GM20431 (cell line): ENCODE measurements around the gene APOO.

Experiments used
- in situ Hi-C: fragments of 300-500 bp; cut with MseI, MboI; formaldehyde crosslinking; loops from one replicate; pipeline ENCODE4 v1.15.0; 2020; ENCODE audit warnings: low sequenced_read_pairs; ENCODE audit not compliant: unreplicated experiment

The APOO gene

DNA sequence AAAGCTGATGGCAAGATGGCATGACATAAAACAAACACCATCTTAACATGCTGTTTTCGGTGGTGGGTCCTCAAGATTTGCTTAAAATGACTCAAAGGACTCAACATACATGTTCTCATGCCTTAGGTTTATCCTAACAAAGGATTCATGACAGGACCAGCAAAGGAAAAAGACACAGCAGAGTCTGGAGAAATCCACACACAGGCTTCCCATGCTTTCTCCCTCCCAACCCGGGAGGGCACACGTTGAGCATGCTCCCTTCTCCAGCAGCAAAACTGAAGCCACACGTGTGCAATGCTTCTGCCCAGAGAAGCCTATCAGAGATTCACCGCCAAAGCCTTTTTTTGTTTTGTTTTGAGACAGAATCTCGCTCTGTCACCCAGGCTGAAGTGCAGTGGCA lies 84.9 kb downstream of the APOO start:
- in situ Hi-C loops = no loop called here

DNA sequence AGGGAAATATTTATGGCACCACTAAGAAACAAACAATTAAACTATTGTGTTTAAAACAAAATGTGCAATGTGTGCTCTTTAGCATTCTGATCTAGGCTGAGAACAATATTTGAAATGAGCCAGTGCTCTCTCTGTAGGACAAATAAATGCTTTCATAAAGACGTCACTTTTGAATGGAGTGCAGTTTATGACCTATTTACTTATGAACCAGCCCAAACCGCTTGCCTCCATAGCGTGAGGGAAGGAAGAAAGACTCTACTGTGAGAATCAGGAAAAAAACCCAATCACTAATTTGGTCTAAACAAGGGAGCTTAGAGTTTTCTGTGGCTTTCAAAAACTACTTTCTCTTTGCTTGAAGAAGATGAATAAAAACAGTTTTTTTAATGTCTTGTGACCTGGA lies 85.3 kb downstream of the APOO start:
- in situ Hi-C loops = no loop called here

DNA sequence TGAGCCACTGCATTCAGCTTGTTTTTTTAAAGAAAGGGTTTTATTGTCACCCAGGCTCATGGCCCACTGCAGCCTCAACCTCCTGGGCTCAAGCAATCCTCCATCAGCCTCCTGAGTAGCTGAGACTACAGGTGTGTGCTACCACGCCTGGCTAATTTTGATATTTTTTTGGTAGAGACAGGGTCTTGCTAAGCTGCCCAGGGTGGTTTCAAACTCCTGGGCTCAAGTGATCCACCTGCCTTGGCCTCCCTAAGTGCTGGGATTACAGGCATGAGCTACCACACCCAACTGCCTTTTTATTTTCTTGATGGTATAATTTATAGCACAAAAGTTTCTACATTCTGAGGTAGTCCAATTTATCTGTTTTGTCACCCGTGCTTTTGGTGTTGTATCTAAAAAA lies 85.9 kb downstream of the APOO start:
- in situ Hi-C loops = no loop called here

DNA sequence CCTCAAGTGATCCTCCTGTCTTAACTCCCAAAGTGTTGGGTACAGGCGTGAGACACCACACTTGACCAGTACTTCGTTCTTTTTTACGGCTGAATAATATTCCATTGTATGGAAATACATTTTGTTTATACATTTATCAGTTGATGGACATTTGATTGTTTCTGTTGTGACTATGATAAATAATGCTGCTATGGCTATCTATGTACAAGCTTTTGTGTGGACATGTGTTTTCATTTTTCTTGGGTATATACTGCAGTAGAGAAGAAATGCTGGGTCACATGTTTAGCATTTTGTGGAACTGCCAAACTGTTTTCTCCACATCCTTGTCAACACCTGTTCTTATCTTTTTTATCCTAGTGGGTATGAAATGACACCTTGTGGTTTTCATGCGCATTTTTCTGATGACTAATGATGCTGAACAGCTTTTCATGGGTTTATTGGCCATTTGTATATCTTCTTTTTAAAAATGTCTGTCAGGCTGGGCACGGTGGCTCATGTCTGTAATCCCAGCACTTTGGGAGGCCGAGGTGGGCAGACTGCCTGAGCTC lies 87.4 kb downstream of the APOO start:
- in situ Hi-C loops = no loop called here

DNA sequence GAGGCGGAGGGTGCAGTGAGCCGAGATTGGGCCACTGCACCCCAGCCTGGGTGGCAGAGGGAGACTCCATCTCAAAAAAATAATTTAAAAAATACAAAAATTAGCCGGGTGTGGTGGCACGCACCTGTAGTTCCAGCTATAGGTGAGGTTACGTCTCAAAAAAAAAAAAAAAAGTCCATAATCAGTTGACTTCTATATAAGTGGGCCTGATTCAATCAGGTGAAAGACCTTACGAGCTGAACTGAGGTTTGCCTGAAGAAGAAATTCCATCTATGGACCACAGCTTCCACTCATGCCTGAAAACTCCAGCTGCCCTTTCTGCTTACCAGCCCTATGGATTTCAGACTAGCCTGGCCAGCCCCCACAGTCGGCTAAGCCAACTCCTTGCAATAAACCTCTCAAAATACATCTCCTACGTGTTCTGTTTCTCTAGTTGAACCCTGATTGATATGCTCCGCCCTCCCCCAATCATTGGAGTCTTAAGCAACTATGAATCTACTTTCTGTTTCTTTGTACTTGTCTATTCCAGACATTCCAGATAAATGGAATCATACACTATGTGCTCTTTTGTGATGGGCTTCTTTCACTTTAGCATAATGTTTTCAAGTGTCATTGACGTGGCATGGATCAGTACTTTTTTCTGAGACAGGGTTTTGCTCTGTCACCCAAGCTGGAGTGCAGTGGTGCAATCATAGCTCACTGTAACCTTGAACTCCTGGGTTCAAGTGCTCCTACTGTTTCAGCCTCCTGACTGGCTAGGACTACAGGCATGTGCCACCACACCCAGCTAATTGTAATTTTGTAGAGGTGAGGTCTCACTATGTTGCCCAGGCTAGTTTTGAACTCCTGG lies 88.1 kb downstream of the APOO start:
- in situ Hi-C loops = no loop called here

DNA sequence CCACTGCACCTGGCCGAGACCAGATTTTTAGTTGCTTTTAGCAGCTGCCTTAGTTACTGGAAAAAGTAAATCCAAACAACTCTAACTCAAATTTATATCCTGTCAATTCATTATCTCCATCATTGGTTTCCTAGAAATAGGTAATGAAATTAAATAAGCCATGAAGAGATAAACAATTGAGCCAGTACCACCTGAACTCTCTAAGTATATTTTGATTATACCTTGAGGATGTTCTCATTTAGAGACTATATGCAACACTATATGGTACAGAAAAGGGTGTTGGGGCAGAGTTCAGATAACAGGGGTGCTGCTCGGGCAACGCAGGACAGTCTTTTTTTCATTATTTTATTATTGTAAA lies 89.8 kb downstream of the APOO start:
- in situ Hi-C loops = no loop called here

DNA sequence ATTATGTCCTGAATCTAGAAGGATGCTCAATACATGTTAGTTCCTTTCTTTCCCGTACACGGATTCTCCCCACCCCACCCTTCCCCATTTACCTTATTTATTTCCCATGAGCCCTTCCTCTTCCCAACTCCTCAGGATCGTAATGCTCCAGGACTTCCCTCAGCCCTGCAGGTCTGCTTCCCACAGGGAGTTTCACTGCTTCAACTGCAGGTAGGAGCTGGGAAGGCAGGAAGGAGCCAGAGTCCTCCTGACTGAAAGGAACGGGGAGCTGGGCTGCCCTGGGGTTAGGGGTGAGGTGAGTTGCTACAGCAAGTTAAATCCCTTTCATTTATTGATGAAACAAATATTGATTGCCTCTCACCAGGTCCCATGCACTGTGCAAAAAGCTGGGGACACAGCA lies 91.6 kb downstream of the APOO start:
- in situ Hi-C loops = no loop called here

DNA sequence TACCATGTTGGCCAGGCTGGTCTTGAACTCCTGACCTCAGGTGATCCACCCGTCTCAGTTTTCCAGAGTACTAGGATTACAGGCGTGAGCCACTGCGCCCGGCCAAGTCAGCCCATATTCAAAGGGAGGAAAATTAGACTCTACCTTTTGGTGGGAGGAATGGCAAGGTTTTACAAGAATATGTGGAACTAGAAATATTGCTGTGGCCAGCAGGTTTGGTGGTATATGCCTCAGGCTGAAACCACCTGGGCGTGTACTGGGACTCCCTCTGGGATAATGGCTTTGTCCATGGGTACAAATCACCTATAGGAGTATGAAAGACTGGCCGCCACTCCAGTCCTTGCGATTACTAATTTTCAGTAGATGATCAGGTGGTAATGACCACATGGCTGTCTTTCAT lies 92.4 kb downstream of the APOO start:
- in situ Hi-C loops = no loop called here

DNA sequence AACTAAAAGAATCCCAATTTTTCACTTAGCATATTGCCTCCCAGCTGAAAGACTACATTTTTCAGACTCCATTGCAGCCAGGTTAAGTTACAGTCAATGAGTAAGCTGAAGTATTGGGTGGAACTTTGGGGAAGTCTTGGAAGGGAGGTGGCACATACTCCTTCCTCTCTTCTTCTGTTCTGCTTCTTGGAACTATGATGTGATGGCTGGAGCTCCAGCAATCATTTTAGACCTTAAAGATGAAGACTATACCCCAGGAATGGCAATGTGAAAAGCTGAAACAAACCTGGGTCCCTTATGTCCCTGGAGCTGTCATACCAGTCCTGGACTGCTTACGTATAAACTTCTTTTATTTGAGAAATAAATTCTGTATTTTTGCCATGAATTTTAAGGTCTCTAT lies 93.9 kb downstream of the APOO start:
- in situ Hi-C loops = no loop called here

DNA sequence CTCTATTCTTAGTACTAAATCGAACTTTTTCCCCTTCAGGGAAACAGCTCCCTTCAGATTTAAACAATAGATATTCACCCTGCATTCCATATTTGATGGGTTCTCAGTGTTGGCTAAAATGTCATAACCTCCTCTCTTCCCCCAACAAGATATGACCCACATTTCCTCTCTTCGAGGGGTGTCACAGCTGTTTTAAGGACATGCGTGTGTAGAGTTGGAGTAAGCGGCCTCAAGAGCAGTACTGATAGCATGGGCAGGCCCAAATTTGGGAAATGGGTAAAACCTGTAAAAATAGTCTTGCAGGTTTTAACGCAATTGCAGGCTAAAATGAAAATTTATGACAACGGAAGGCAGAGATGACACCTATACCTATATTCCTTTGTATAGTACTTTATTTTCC lies 96.1 kb downstream of the APOO start:
- in situ Hi-C loops = no loop called here

DNA sequence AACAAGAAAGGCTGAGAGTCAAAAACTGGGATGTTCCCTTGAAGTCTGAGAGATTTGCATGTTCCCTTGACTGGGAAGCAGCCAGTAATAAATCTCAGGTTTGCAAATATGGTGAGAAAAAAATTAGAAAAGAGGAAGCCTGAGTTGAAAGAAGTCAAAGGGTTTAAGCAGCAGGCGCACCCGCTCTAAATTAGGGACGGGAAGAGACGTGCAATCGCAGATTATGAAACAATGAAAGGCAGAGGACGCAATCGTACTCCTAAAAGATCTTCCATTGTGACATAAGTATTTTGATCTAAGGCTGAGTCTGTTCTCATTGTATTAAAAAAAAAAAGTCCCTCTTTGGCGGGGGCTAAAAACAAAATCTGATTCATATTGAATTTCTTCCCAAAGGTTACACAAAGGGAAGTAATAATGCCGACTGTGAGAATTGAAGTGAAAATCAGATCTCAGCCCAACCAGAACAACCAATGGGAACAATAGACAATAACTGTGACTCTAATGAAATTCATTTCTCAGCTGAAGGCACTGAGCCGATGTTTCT lies 96.6 kb downstream of the APOO start:
- in situ Hi-C loops = no loop called here

DNA sequence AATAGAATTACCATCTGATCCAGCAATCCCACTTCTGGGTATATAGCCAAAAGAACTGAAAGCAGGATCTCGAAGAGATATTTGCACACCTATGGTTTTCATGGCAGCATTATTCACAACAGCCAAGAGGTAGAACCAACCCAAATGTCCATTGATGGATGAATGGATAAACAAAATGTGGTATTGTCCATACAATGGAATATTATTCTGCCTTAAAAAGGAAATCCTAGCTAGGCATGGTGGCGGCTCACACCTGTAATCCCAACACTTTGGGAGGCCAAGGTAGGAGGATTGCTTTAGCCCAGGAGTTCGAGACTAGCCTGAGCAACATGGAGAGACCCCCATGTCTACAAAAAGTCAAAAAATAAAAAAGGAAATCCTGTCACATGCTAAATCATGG lies 97.5 kb downstream of the APOO start:
- in situ Hi-C loops = no loop called here

DNA sequence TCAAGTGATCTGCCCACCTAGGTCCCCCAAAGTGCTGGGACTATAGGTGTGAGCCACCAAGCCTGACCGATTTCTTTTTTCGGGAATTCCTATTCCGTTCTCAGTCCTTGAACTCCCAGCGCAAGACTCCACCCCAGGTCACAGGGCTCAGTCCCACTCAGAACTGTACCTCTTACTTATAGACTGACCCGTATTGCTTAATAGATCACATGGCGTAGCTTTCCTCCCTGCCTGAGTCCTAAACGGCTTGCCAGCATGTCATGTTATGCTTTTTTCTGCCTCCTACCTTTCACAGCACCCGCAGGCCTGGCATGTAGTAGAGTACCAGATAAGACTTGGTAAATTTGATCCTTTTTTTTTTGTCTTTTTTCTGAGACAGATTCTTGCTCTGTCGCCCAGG lies 102.3 kb downstream of the APOO start:
- in situ Hi-C loops = no loop called here

DNA sequence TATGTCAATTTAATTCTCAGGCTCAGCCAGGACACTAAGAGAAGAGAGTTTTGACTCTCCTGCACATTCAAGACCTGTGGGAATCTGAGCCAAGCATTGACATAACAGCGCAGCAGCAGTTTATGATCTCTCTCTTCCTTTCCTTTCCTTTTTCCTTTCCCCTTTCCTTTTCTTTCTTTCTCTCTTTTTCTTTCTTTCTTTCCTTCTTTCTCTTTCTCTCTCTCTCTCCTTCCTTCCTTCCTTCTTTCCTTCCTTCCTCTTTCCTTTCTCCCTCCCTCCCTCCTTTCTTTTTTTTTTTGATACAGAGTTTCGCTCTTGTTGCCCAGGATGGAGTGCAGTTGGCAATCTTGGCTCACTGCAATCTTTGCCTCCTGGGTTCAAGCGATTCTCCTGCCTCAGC lies 103.2 kb downstream of the APOO start:
- in situ Hi-C loops = no loop called here

DNA sequence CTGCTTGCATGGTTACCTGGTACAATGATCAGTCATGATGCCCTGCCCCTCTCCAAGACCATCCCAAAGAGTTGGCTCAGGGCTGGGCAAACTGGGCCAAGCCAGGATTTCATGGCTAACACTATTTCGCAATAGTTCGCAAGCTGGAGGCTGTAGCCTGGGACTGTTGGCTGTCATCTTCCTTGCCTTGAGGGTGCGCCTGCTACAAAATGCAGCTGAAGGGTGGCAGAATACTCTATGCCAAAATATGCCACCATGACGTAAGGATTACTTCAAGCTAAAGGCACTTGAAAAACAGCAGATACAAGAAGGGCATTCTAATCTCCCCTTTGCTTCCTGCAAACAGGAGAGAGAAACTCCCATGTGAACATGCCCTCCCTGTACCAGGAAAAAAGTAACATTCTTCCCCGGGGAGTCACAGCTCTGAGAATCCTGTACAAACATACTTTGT lies 103.8 kb downstream of the APOO start:
- in situ Hi-C loops = no loop called here

DNA sequence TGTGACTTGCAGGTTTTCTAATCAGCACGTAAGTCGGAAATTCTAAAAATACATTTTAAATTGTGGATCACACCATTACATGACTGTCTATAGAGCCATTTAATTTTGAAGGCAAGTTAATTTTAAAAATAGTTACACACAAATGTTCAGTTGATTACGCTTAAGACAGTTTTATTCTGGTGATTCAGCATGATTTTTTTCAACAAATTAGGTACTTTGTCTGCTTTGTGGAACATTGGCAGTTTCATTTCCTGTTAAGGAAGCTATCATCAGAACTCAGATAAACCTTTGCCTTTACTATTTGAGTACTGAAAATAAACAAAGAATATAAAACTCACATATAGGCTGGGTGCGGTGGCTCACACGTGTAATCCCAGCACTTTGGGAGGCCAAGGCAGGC lies 105.3 kb downstream of the APOO start:
- in situ Hi-C loops = no loop called here

DNA sequence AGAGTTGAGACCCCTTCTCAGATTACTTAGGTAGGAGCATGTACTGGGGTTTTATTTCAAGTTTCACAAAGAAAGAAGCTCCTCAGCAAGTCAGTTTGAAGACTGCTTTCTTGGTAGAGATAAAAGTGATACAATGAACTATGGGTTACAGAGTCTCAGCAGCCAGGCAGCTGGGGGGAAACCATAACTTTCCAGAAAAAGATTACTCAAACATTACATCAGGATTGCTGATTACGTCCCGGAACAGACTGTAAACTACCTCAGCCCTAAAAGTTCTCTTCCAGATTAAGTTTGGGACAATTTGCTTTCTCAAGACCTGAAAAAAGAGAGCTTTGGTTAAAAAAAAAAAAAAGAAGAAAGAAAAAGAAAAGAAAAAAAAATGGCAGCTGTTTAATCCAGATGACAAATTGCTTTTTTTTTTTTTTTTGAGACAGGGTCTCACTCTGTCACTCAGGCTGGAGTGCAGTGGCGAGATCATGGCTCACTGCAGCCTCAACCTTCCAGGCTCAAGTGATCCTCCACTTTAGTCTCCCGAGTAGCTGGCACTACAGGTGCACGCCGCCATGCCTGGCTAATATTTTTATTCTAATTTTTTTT lies 108.2 kb downstream of the APOO start:
- in situ Hi-C loops = no loop called here

DNA sequence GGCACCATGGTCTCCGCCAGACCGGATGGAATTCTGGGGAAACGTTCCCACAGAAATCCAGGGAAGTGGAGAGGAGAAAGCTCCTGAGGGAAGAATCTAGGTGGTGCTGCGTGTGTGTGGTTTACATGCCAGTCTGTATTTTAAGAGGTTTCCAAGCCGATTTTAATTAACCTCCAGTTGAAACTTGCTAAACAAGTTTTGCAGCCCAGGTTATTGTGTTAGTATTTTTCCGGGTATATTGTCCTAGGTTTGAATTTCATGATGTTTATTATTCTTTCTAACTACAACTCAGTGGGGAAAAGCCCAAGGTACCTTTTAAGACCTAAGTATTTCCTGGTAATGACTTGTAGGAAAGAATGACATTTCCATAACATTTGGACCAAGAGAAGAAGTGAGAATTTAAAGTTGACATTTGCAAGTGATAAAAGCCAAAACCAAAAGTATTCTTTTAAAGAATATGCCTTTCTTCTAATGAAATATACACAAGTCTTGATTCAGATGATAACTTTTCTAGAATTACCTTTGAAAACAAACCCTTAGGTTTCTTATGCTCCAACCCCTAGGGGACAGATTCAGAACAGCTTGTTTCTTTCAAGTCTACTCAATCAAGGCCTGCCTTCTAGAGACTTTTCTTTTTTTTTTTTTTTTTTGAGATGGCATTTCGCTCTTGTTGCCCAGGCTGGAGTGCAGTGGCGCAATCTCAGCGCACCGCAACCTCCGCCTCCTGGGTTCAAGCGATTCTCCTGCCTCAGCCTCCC lies 110.2 kb downstream of the APOO start:
- in situ Hi-C loops = no loop called here

DNA sequence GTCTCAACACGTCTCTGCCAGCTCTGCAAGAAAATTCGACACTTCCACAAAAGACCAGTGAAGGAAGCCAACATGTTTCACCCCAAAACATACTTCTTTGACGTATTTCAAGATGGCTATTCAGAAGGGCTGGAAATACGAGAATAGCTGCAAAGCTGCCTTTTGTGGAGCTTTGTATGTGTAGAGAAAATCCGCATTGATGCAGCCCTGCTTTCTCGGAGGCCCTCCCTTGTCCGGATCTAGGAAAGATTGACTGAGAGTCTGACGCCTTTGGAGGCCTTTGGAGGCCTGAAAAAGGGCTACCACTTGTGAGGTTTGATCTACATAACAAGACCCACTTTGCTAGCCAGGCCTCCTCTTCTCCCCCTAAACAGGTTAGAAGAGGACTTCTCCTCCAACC lies 112.5 kb downstream of the APOO start:
- in situ Hi-C loops = no loop called here

DNA sequence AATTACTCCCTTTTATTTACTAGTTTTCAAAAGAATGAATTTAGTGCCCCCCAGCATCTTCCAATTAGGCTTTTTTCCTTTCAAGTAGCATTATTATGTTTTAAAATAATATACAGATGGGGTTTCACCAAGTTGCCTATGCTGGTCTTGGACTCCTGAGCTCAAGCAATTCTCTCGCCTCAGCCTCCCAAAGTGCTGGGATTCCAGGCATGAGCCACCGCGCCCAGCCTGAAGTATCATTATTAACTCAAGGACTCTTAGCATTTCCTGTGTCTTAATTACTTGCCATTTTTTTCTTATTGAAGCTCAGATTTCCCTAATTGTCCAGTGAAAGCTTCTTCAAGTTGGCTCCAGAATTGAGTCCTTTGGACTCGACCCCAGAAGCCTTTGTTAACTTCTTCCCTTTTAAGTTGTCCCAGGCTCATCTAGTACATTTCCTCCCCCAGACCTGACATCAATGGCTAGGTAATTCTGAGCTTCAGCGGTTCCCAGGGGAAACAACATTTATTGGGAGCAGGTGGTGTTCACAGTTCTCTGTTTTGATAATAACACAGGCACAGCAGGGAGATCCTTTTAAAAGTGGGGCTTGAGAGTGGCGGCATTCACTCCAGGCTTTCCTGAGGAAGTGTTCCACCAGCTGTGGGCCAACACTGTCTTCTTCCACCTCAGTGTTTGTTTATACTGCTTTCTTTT lies 114.7 kb downstream of the APOO start:
- in situ Hi-C loops = no loop called here
